Skin epidermis (tissue), 12 donors: Measurements from ENCODE around the gene EHD4.

Experiments used
- H3K27ac ChIP-seq, 21 experiments: fragments of 200-600 bp; sonication (generic) in 11 of 21; one replicate each; pipeline ENCODE4 v1.5.0; 2020; ENCODE audit warnings: mild to moderate bottlenecking in 3 of 21, inconsistent platforms in 2 of 21, moderate library complexity in 2 of 21
- H3K4me3 ChIP-seq, 7 experiments: fragments of 200-600 bp; sonication (generic) in 2 of 7; one replicate each; pipeline ENCODE4 v1.5.0; 2020; ENCODE audit warnings: inconsistent platforms in 2 of 7, mild to moderate bottlenecking in 2 of 7, moderate library complexity in 1 of 7

Gene EHD4

GRCh38 chr15:41892621-41893421, 79.5 kb downstream of the EHD4 start:
- no peak overlapping the region for H3K4me3 ChIP-seq

GRCh38 chr15:41891946-41892345, 80.4 kb downstream of the EHD4 start:
- no peak overlapping the region for H3K4me3 ChIP-seq
- no peak overlapping the region for H3K27ac ChIP-seq

More at GRCh38 chr15:41892621-41893421, 79.5 kb downstream of the EHD4 start:
- peak overlapping the region in 11 of 21 experiments; percentile 17 to 91 (median 59) for H3K27ac ChIP-seq

- H3K27ac ChIP-seq = no peak overlapping the region
- H3K4me3 ChIP-seq = no peak overlapping the region
These were observed 81.1 kb downstream of the EHD4 start for GRCh38 chr15:41891226-41891625.

- Histone ChIP-seq H3K4me3 (no peak overlapping the region), H3K27ac (no peak overlapping the region)
These were observed 82.2 kb downstream of the EHD4 start for GRCh38 chr15:41890050-41890690.

- H3K27ac ChIP-seq = no peak overlapping the region
- H3K4me3 ChIP-seq = no peak overlapping the region
These were observed 83.6 kb downstream of the EHD4 start for GRCh38 chr15:41888662-41889253.

- no peak overlapping the region for H3K4me3 ChIP-seq
- no peak overlapping the region for H3K27ac ChIP-seq
These were observed 84.5 kb downstream of the EHD4 start for GRCh38 chr15:41887893-41888292.

GRCh38 chr15:41887161-41887560, 85.2 kb downstream of the EHD4 start:
- H3K4me3 ChIP-seq = no peak overlapping the region
- no peak overlapping the region for H3K27ac ChIP-seq

- no peak overlapping the region for H3K4me3 ChIP-seq
- no peak overlapping the region for H3K27ac ChIP-seq
These were observed 85.6 kb downstream of the EHD4 start for GRCh38 chr15:41886741-41887140.

- H3K4me3 ChIP-seq = no peak overlapping the region
- no peak overlapping the region for H3K27ac ChIP-seq
These were observed 86.5 kb downstream of the EHD4 start for GRCh38 chr15:41885841-41886240.

GRCh38 chr15:41885321-41885720, 87.0 kb downstream of the EHD4 start:
- Histone ChIP-seq H3K4me3 (no peak overlapping the region), H3K27ac (no peak overlapping the region)

GRCh38 chr15:41884458-41884857, 87.9 kb downstream of the EHD4 start:
- Histone ChIP-seq H3K4me3 (no peak overlapping the region), H3K27ac (no peak overlapping the region)

- Histone ChIP-seq H3K27ac (no peak overlapping the region), H3K4me3 (no peak overlapping the region)
These were observed 88.9 kb downstream of the EHD4 start for GRCh38 chr15:41883484-41883825.

GRCh38 chr15:41882689-41883483, 89.5 kb downstream of the EHD4 start:
- H3K27ac ChIP-seq = peak overlapping the region in 1 of 21 experiments; percentile 42
- peak overlapping the region in 2 of 7 experiments; percentile 15 to 30 for H3K4me3 ChIP-seq

GRCh38 chr15:41881920-41882688, 90.3 kb downstream of the EHD4 start:
- Histone ChIP-seq H3K4me3 (peak overlapping the region in 5 of 7 experiments; percentile 5 to 30 (median 7)), H3K27ac (peak overlapping the region in 1 of 21 experiments; percentile 42)

- peak overlapping the region in 3 of 7 experiments; percentile 5 to 30 (median 7) for H3K4me3 ChIP-seq
- peak overlapping the region in 1 of 21 experiments; percentile 42 for H3K27ac ChIP-seq
These were observed 90.8 kb downstream of the EHD4 start for GRCh38 chr15:41881550-41881919.

GRCh38 chr15:41881086-41881485, 91.3 kb downstream of the EHD4 start:
- no peak overlapping the region for H3K4me3 ChIP-seq
- no peak overlapping the region for H3K27ac ChIP-seq

GRCh38 chr15:41880156-41880877, 92.0 kb downstream of the EHD4 start:
- no peak overlapping the region for H3K27ac ChIP-seq
- H3K4me3 ChIP-seq = no peak overlapping the region

- Histone ChIP-seq H3K4me3 (no peak overlapping the region), H3K27ac (no peak overlapping the region)
These were observed 93.0 kb downstream of the EHD4 start for GRCh38 chr15:41879321-41879845.

- Histone ChIP-seq H3K27ac (no peak overlapping the region), H3K4me3 (no peak overlapping the region)
These were observed 94.0 kb downstream of the EHD4 start for GRCh38 chr15:41878355-41878699.
